ENCODE results near the gene SLC1A3.

SLC1A3 gene

DNA sequence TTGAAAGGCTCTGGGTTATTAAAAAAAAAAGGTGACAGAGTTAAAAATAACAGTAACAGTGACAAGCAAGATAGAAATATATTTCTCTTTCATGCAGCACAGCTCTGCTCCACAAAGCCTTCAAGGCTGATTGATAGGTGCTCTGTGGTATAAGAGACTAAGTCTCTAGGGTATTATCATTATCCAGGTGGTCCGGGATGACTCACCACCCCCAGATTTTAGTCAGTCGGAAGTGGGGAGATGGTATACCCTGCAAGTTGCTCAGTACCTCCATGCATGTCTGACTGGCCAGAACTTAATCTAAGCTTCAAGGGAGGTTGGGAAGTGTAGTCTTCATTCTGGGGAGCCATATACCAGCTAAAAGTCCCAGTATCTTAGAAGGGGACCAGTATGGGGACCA, 76.1 kb downstream of the SLC1A3 start:
- no peak for DNase-seq (ENCODE audit: extremely low read depth in 1 of 2, low read depth in 1 of 2)

- DNase-seq (ENCODE audit: extremely low read depth in 1 of 2, low read depth in 1 of 2): no peak
Measured at GRCh38 chr5:36683821-36684434, 77.5 kb downstream of the SLC1A3 start.

DNA sequence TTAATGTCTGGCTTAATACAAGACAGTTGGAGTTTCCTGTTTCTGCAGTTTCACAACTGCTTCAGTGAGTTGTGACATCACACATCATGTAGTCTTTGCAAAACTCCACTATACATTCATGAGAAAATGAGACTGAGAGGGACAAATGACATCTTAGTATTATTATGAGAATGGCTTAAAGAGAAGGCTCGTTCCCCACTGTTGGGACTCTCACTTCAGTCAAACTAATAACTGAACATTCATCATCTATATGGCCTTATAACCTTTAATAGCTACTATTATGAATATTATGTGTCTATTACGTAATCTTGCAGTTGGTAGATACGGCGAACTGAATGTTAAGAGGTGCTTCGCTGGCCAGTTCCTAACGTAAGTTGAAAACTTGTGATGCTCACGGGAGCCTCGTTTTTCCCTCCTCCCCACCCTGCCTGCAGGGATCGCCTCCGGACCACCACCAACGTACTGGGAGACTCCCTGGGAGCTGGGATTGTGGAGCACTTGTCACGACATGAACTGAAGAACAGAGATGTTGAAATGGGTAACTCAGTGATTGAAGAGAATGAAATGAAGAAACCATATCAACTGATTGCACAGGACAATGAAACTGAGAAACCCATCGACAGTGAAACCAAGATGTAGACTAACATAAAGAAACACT, 79.4 kb downstream of the SLC1A3 start:
- DNase-seq (ENCODE audit: extremely low read depth in 1 of 2, low read depth in 1 of 2): no peak

DNA sequence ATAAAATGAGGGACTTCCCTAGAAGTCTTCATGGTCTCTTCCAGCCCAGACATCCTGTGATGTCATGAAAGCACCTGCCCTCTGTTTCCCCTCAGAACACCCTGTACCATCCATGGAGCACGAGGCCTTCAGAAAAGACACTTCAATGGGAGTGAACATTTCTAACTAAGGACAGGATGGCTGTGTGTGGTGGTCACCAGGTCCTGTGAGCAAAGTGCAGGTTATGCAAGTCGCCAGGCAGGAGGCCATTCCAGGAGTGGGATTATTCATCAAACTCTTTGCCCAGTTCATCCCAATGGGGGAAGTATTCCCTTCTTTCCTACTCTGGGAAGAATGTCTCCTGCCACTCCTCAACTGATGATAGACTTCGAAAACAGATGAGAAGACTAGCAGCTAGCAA, 80.5 kb downstream of the SLC1A3 start:
- DNase-seq (ENCODE audit: extremely low read depth in 1 of 2, low read depth in 1 of 2): no peak

GRCh38 chr5:36688722-36689121, 82.3 kb downstream of the SLC1A3 start:
- no peak for DNase-seq (ENCODE audit: extremely low read depth in 1 of 2, low read depth in 1 of 2)

- DNase-seq (ENCODE audit: extremely low read depth in 1 of 2, low read depth in 1 of 2): no peak
Measured at GRCh38 chr5:36689225-36689624, 82.8 kb downstream of the SLC1A3 start.

DNA sequence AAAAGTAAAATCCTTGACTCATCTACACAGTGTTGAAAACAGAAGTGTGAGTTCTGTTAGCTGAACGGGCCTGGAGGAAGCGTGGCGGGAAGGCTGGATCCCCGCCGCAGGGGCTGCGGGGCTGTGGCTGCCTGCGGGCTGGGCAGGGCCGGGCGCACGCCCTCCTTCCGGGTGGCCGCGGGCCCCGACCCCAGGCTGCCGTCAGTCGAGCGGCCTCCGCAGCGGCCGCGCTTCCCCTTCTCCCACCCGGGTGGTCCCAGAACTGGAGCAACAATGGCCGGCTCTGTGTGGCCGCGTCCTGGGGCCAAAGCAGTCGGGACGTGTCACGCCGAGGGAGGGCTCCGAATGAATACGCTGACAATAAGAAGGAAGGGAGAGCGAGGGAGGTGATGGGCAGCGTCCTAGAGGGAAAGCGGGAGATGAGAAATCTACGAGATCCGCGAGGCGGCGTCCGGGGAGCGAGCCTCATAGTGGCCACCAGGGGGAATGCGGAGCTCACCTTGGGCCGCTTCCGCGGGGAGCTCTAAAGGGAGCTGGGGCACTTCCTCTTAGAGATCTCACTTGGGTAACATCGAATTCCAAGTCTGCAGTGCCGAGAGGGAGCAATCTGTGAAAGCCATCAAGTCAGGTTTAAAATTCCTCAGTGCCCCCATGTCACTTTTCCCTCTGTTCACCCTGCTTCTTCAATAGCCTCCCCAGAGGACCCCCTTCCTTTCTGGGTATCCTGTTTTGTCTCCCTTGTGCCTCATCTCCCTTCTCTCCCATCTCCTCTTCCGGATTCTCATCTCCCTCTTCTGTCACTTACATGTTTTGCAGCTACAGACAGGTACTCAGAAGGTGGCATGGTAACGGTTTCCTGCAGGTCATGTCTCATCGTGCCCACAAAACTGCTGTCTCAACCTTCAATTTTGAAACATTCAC, 83.9 kb downstream of the SLC1A3 start:
- peak in 1 of 2 donors; percentile 37 for DNase-seq (ENCODE audit: extremely low read depth in 1 of 2, low read depth in 1 of 2)

- no peak for DNase-seq (ENCODE audit: extremely low read depth in 1 of 2, low read depth in 1 of 2)
Measured at GRCh38 chr5:36691226-36691625, 84.8 kb downstream of the SLC1A3 start.

DNA sequence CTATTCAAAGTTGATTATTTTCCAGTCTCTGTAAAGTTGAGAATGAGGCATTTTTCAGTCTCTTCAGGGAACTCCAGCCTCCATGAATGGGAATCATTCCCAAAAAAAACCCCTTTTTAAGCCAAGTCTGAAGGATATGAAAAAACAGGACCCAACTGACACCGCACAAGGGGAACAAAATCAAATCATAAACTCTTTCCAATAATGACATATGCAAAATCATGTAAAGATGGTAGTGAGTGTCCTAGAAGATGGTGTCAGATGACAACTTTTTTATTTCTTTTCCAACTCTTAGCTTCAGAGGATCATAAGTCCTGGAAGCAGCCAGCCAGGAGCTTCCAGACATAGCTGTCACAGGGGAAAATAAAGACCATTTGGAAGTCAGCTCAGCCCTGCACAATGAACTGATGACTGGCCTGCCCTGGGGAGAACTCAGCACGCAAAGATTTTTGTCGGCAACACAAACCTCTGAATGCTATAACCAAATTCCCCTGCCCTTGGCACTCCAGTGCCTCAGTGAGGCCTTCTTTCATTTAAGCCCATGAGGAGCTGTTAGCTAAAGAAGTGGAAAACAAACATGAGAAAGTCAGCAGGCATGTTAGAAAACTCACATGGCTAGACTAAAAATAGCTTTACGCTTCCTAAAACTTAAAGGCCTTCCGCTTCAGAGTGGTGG, 85.4 kb downstream of the SLC1A3 start:
- DNase-seq (ENCODE audit: extremely low read depth in 1 of 2, low read depth in 1 of 2): no peak

GRCh38 chr5:36692791-36693763, 86.7 kb downstream of the SLC1A3 start:
- peak in 1 of 2 donors; percentile 25 for DNase-seq (ENCODE audit: extremely low read depth in 1 of 2, low read depth in 1 of 2)

GRCh38 chr5:36694351-36694750, 87.9 kb downstream of the SLC1A3 start:
- DNase-seq (ENCODE audit: extremely low read depth in 1 of 2, low read depth in 1 of 2): no peak

GRCh38 chr5:36696059-36696673, 89.8 kb downstream of the SLC1A3 start:
- peak in 1 of 2 donors; percentile 28 for DNase-seq (ENCODE audit: extremely low read depth in 1 of 2, low read depth in 1 of 2)

DNA sequence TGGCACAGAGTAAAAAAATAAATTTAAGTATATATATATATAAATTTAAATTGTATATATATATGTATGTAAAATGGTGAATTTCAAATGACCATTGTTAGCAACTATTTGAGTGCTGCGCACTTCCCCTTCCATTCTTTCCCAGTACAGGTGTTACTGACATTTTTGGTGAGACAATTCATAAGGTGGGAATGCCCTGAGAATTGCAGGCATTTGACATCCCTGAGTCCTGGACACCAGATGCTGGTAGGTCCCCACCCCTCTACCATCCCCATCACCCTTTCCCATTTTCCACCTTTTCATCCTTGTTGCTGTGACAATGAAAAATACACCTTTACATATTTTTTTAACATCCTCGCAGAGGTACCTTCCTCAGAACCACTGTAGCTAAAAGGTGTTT, 91.6 kb downstream of the SLC1A3 start:
- no peak for DNase-seq (ENCODE audit: extremely low read depth in 1 of 2, low read depth in 1 of 2)

DNA sequence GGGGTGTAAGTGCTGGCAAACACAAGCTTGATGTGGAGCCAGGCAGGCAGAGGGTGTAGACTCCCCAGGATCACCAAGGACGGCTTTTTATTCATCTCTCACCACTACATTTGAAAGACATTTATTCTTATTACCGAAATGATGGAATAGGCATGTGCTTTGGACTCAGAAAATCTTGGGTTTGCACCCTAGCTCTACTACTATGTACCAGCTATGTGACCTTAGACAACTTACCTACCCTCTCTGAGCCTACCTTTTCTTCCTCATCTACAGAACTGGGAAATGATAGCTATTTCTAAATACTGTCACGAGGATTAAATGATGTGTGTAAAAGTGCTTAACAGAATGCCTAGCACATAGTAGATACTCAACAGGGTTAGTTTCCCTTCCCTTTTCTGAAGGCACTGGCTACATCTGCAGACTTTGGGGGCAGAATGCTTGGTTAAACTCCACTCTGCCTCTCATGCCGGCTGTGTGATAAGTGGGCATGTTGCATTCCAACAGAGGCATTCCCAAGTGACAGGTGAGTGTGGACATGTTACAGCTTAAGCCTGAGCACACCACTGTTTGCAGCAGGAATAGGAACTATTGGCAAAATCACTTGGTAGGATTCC, 94.8 kb downstream of the SLC1A3 start:
- DNase-seq (ENCODE audit: extremely low read depth in 1 of 2, low read depth in 1 of 2): no peak

DNA sequence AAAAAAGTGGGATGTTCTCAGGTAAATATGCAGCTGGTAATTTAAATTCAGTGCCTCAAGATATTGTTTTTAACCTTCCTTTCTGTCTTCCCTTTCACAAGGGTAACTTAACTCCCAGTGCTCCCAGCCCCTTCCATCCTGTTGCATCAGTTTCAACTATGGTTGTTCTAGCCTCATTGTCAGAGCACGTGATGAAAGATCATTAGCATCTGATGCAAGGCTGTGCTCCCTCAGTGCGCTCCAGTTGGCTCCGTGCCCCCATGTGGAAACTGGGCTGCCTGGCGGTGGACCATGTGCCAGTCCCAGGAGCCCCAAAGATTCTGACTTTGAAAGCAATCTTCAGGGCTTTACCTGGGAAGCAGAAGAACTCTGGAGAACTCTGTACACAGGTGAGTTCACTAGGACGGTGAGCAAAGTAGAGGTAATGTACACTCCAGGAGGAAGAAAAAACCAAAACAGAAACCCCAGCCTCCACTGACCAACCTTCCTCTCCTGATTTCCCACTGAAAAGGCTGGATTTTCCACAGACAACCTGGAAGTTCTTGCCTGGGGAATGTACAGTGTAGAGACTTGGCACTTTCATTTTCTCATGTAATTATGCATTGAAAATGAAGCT, 96.9 kb downstream of the SLC1A3 start:
- DNase-seq (ENCODE audit: extremely low read depth in 1 of 2, low read depth in 1 of 2): no peak

GRCh38 chr5:36704131-36704530, 97.7 kb downstream of the SLC1A3 start:
- no peak for DNase-seq (ENCODE audit: extremely low read depth in 1 of 2, low read depth in 1 of 2)

GRCh38 chr5:36705055-36705454, 98.6 kb downstream of the SLC1A3 start:
- DNase-seq (ENCODE audit: extremely low read depth in 1 of 2, low read depth in 1 of 2): no peak

GRCh38 chr5:36706662-36707061, 100.3 kb downstream of the SLC1A3 start:
- DNase-seq (ENCODE audit: extremely low read depth in 1 of 2, low read depth in 1 of 2): no peak

- no peak for DNase-seq (ENCODE audit: extremely low read depth in 1 of 2, low read depth in 1 of 2)
Measured at GRCh38 chr5:36708996-36709395, 102.6 kb downstream of the SLC1A3 start.
